Stimulated activated CD4-positive, alpha-beta T cell treated with anti-CD3 and anti-CD28 coated beads, TNF-alpha, amount 100 ng/mL, for 1 hour (primary cell): ENCODE results near the gene LAMTOR2.
A peak's percentile ranks its signal among the peaks of the same experiment; 100 is the strongest.

Source experiments
- DNase-seq, 3 donors: peaks; one replicate each; pipeline ENCODE4 v3.0.0-alpha.2; 2020; ENCODE audit warnings: low read depth in 3 of 3, low spot score in 1 of 3

The LAMTOR2 gene

GRCh38 chr1:156096640-156097391 is 42.2 kb downstream of the LAMTOR2 start:
- peak; percentile 76 to 83 (median 78) for DNase-seq

GRCh38 chr1:156097499-156098178 is 43.1 kb downstream of the LAMTOR2 start:
- DNase-seq: peak in 1 of 3 donors; percentile 31

- DNase-seq: no peak
Observed at GRCh38 chr1:156098784-156099183, 44.2 kb downstream of the LAMTOR2 start.

DNA sequence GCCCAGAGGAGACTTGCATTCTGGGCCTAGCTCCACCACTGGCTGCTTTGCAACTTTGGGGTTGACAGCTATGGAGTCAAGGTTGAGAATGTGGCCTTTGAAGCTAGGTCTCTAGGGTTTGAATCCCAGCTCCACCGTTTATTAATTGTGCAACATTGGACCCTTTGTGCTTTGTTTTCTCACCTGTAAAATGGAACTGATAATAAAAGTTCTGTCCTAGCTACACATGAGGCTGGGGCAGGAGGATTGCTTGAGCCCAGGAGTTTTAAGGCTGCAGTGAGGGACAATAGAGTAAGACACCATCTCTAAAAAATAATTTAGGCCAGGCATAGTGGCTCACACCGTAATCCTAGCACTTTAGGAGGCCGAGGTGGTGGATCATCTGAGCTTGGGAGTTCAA is 44.7 kb downstream of the LAMTOR2 start:
- no peak for DNase-seq

DNA sequence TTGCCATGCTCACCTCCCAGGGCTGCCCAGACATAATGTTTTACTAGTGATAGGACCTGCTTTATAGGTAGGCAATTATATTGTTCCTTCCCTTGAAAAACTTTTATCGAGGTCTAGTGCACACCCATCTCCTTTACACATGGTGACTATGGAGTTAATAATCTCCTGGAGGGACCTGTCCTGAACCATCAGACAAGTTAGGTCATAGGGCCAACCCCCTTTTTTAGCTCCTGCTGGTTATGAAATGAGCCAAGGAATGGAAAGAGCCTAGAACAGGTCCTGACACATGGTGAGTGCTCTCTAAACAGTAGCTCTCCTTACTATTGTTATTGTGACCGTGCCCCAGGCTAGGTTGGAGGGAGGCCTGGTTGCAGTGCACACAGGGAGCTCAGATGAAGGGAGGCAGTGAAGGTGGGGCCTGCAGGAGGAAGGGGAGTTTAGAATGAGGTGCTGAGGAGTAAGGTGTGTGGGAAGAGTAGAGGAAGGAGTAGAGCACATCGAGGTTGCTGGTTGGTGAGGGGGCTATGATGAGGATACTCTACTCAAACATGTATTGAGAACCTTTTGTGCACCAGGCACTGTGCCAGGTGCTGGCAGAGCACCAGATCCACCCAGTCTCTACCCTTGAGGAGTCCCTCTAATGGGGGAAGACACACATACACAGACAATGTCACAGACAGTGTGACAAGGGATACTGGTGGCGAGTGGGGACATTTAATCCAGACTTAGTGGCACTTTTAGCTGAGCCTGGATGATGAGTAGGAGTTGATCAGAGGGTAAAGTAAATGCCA is 45.8 kb downstream of the LAMTOR2 start:
- DNase-seq: no peak

- DNase-seq: no peak
Observed at GRCh38 chr1:156101880-156102279, 47.3 kb downstream of the LAMTOR2 start.

DNA sequence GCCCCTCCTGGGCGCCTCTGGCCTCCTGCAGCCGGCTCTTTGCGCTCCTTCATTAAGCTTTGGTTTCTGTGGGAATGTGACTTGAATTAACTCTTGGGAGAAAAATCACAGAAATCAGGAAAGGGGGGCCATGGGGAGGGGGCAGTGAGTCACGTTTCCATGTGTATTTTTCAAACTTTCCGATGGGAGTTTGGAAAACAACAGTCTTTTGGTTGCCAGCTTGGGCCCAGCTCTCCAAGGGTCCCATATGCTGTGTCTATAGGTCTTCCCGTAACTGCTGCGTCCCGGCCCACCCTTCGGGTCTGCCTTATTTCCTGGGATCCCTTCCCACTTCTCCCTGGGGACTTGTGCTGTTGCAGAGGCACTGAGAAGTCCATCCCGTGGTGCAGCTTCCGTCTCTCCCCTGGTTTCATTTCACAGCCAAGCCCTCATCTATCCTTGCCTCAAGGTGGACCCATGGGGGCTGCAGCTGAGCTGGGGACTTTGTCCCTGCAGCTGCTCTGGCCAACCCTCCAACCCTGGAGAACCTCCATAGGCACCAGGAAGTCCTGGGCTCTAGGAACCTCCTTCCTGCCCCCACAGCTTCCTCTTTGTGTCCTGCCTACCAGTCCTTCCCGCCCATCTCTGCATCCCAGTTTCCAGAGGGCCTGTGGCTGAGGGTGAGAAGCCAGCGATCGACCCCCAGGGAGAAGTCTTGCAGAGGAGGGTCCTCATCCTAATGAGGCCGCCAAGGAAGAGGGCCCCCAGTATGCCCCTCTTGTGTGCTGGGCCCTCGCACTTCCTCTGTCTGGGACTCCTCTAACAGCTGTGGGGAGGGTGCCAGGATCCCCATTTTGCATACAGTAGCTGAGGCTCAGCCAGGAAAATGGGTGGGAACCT is 48.3 kb downstream of the LAMTOR2 start:
- no peak for DNase-seq

DNA sequence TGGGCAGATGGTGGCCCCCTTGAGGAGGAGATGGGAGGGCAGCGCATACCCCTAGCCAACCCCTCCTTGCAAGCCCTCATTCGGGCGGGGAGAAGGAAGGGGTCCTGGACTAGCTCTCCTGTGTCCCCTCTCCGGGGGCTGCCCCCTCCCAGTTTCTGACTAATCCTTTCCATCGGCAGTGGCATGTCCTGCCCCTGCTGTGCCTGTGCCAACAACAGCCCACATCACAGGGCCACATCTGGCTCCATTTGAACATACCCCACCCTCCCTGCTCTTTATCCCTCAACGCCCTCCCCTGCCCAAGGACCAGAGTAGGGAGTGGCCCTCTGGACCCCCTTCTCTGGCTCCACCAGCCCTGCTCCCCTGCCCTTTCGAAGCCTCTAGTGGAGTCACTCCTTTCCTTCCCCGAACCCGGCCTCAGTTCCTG is 49.0 kb downstream of the LAMTOR2 start:
- no peak for DNase-seq

DNA sequence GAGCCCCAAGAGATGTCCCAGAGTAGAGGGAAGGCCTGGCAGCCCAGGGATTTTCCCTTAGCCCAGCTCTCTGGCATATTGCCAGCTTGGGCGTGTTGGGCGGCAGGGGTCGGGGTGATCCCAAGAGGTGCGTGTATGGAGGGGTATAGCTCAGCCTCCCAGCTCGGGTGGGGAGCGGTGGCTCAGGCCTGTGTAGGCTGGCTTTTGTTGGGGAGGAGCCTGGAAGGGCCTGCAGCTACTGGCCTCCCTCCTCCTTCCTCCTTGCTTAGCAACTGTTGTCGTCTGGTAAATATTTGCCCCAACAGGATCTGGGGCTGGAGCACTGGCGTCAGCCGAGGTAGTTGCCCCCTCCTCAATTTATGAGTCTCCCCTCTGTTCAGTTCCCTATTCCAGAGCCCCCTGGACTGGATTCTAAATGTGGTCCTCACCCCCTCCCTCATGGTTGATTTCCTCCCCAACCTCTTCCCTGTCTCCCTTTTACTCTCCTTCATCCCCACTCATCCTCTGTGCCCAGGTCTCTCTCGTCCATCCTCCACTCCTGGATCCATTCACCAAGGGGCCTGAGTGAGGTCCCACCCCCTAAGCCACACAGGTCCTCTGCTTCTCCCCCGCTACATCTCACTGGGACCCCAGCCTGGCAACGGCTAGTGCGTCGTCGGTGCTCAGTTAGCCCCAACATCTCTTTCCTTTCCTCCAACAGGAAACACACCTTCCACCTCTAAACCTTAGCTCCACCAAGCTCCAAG is 49.7 kb downstream of the LAMTOR2 start:
- DNase-seq: no peak

- DNase-seq: no peak
Observed at GRCh38 chr1:156104861-156105832, 50.6 kb downstream of the LAMTOR2 start.

GRCh38 chr1:156106624-156107488 is 52.3 kb downstream of the LAMTOR2 start:
- no peak for DNase-seq

- no peak for DNase-seq
Observed at GRCh38 chr1:156108057-156108456, 53.5 kb downstream of the LAMTOR2 start.
